ENCODE data around the gene NSMCE1.
"Not testable (repeated sequence)": the region's sequence is repeated elsewhere in the genome, so short reads cannot be mapped to it uniquely, and the experiment has no call there.

Gene NSMCE1

GRCh38 chr16:27302126-27302525 is 33.6 kb upstream of the NSMCE1 start:
- no peak for DNase-seq

- DNase-seq, result no peak
Observed at GRCh38 chr16:27301236-27301861, 32.8 kb upstream of the NSMCE1 start.

- DNase-seq, result no peak
Observed at GRCh38 chr16:27298132-27298531, 29.6 kb upstream of the NSMCE1 start.

GRCh38 chr16:27293343-27293742 is 24.8 kb upstream of the NSMCE1 start:
- no peak for DNase-seq

- DNase-seq, result no peak
Observed at GRCh38 chr16:27291722-27292240, 23.2 kb upstream of the NSMCE1 start.

GRCh38 chr16:27291106-27291505 is 22.5 kb upstream of the NSMCE1 start:
- no peak for DNase-seq

GRCh38 chr16:27290562-27290961 is 22.0 kb upstream of the NSMCE1 start:
- DNase-seq, result no peak

GRCh38 chr16:27289669-27290068 is 21.1 kb upstream of the NSMCE1 start:
- no peak for DNase-seq

GRCh38 chr16:27288313-27288712 is 19.7 kb upstream of the NSMCE1 start:
- DNase-seq, result not testable (repeated sequence)

- no peak for DNase-seq
Observed at GRCh38 chr16:27287887-27288286, 19.3 kb upstream of the NSMCE1 start.

- no peak for DNase-seq
Observed at GRCh38 chr16:27287051-27287811, 18.7 kb upstream of the NSMCE1 start.

GRCh38 chr16:27286451-27286850 is 17.9 kb upstream of the NSMCE1 start:
- no peak for DNase-seq

- DNase-seq, result no peak
Observed at GRCh38 chr16:27285676-27286196, 17.2 kb upstream of the NSMCE1 start.

GRCh38 chr16:27284865-27285675 is 16.5 kb upstream of the NSMCE1 start:
- no peak for DNase-seq

- no peak for DNase-seq
Observed at GRCh38 chr16:27281243-27281642, 12.7 kb upstream of the NSMCE1 start.

- DNase-seq, result no peak
Observed at GRCh38 chr16:27275394-27275793, 6.8 kb upstream of the NSMCE1 start.

- DNase-seq, result not testable (repeated sequence)
Observed at GRCh38 chr16:27274424-27274874, 5.9 kb upstream of the NSMCE1 start.

GRCh38 chr16:27273670-27274423 is 5.3 kb upstream of the NSMCE1 start:
- no peak for DNase-seq

GRCh38 chr16:27273330-27273669 is 4.7 kb upstream of the NSMCE1 start:
- DNase-seq, result no peak

- not testable (repeated sequence) for DNase-seq
Observed at GRCh38 chr16:27272697-27273096, 4.1 kb upstream of the NSMCE1 start.

GRCh38 chr16:27272076-27272475 is 3.5 kb upstream of the NSMCE1 start:
- DNase-seq, result no peak

GRCh38 chr16:27270349-27270748 is 1.8 kb upstream of the NSMCE1 start:
- no peak for DNase-seq

Data from DMS79 treated with DMSO at 0.1 percent for 48 hours (cell line).